Left ventricle myocardium inferior (tissue), 1 donor: ENCODE measurements around the gene GRID1. TPM values are rescaled to one million over a fixed set of nuclear protein-coding genes. Genes with fewer than 3 reads are reported as not detected.

Experiments used
- DNase-seq: peaks from one replicate; pipeline ENCODE4 v3.0.0-alpha.2; 2020
- H3K27ac ChIP-seq: fragments of 200-600 bp; replicated peaks from 2 replicates; pipeline ENCODE4 v1.8.0; 2021
- H3K27me3 ChIP-seq: fragments of 200-600 bp; 2 replicates; pipeline ENCODE4 v1.8.0; 2021; ENCODE audit warnings: low read depth
- H3K36me3 ChIP-seq: fragments of 200-600 bp; 2 replicates; pipeline ENCODE4 v1.8.0; 2021
- H3K4me1 ChIP-seq: fragments of 200-600 bp; 2 replicates; pipeline ENCODE4 v1.8.0; 2021
- H3K4me3 ChIP-seq: fragments of 200-600 bp; 2 replicates; pipeline ENCODE4 v1.8.0; 2021; ENCODE audit warnings: mild to moderate bottlenecking, moderate library complexity
- H3K9me3 ChIP-seq: fragments of 200-600 bp; replicated peaks from 2 replicates; pipeline ENCODE4 v1.8.0; 2021
- CTCF ChIP-seq: fragments of 200-600 bp; IDR thresholded peaks from 2 replicates; pipeline ENCODE4 v1.8.0; 2021; ENCODE audit warnings: antibody characterized with exemption, mild to moderate bottlenecking, borderline replicate concordance
- intact Hi-C: fragments of 100-400 bp; cut with micrococcal nuclease; formaldehyde crosslinking; loops from one replicate; pipeline ENCODE4 v1.11.0; 2022
- total RNA-seq: library from RNA; stranded (reverse); fragmentation: NEBNext Ultra II Directional; extraction: Animal tissue kit (Norgen Biotek cat#: 25700); gene quantifications from one replicate; pipeline ENCODE4 v1.2.1, GENCODE V29; 2021
- donor health status: DM: no; HTN: yes; CAD: no; lungs with severe emphysema.

The GRID1 gene
- total RNA-seq, 1 donor from 2014 or later = 1.6 TPM

- H3K36me3 ChIP-seq = no peaks in the 10 kb centered on the region
- no peak for TF ChIP-seq CTCF
- peaks cover under 1% of the 10 kb centered on the region for H3K9me3 ChIP-seq
- no peak for DNase-seq
- intact Hi-C loops = no loop called here
- H3K4me1 ChIP-seq = no peaks in the 10 kb centered on the region
- H3K27me3 ChIP-seq = no peaks in the 10 kb centered on the region
- no peak overlapping the region for H3K4me3 ChIP-seq
- no peak overlapping the region for H3K27ac ChIP-seq
Observed at GRCh38 chr10:85679710-85680109, 686.9 kb downstream of the GRID1 start.

- intact Hi-C loops = no loop called here
Observed at GRCh38 chr10:85679061-85679460, 687.5 kb downstream of the GRID1 start.

GRCh38 chr10:85674851-85675250, 691.7 kb downstream of the GRID1 start:
- peaks cover 16% of the 10 kb centered on the region for H3K9me3 ChIP-seq
- DNase-seq = no peak
- TF ChIP-seq CTCF = no peak
- intact Hi-C loops = no loop called here
- no peak overlapping the region for H3K27ac ChIP-seq
- no peaks in the 10 kb centered on the region for H3K36me3 ChIP-seq
- H3K4me3 ChIP-seq = no peak overlapping the region
- H3K4me1 ChIP-seq = no peaks in the 10 kb centered on the region
- H3K27me3 ChIP-seq = no peaks in the 10 kb centered on the region

More at GRCh38 chr10:85679061-85679460, 687.5 kb downstream of the GRID1 start:
- no peak for TF ChIP-seq CTCF
- no peaks in the 10 kb centered on the region for H3K27me3 ChIP-seq
- no peak overlapping the region for H3K4me3 ChIP-seq
- no peaks in the 10 kb centered on the region for H3K9me3 ChIP-seq
- no peaks in the 10 kb centered on the region for H3K4me1 ChIP-seq
- H3K27ac ChIP-seq = no peak overlapping the region
- no peaks in the 10 kb centered on the region for H3K36me3 ChIP-seq
- no peak for DNase-seq

GRCh38 chr10:85673270-85673669, 693.3 kb downstream of the GRID1 start:
- DNase-seq = no peak
- Histone ChIP-seq H3K9me3 (peaks cover 16% of the 10 kb centered on the region), H3K36me3 (no peaks in the 10 kb centered on the region), H3K4me3 (no peak overlapping the region), H3K27me3 (peaks cover 12% of the 10 kb centered on the region), H3K4me1 (no peaks in the 10 kb centered on the region), H3K27ac (no peak overlapping the region)
- TF ChIP-seq CTCF = no peak
- intact Hi-C loops = no loop called here

- intact Hi-C loops = no loop called here
- H3K27me3 ChIP-seq = peaks cover 18% of the 10 kb centered on the region
- H3K27ac ChIP-seq = no peak overlapping the region
- no peak overlapping the region for H3K4me3 ChIP-seq
- H3K4me1 ChIP-seq = no peaks in the 10 kb centered on the region
- TF ChIP-seq CTCF = no peak
- H3K36me3 ChIP-seq = no peaks in the 10 kb centered on the region
- H3K9me3 ChIP-seq = peaks cover 16% of the 10 kb centered on the region
- DNase-seq = no peak
Observed at GRCh38 chr10:85671530-85671929, 695.1 kb downstream of the GRID1 start.

GRCh38 chr10:85668522-85668921, 698.1 kb downstream of the GRID1 start:
- Histone ChIP-seq H3K4me3 (no peak overlapping the region), H3K27me3 (peaks cover 30% of the 10 kb centered on the region), H3K9me3 (peaks cover 16% of the 10 kb centered on the region), H3K4me1 (no peaks in the 10 kb centered on the region), H3K27ac (no peak overlapping the region), H3K36me3 (no peaks in the 10 kb centered on the region)
- no peak for TF ChIP-seq CTCF
- intact Hi-C loops = no loop called here
- no peak for DNase-seq
